HepG2 (cell line): ENCODE measurements around the gene MED13. TPM values are rescaled to one million over a fixed set of nuclear protein-coding genes. Genes with fewer than 3 reads are reported as not detected.

Experiments
- ATAC-seq: fragments of 200-7000 bp; cut with Tn5 transposase; 3 replicates; pipeline ENCODE4 v1.9.1; 2020; ENCODE audit warnings: mild to moderate bottlenecking, moderate library complexity
- BruUV-seq: library from RNA; stranded (reverse); fragments of 400-500 nt; replicated peaks from 2 replicates; lab custom pipeline; 2021; lab: Mats Ljungman, UMichigan
- CTCF ChIA-PET: fragments of 300-600 bp; formaldehyde crosslinking; extraction: SDS; loops from one replicate; lab custom pipeline; 2021; ENCODE audit warnings: low total read pairs, inconsistent platforms, low intra/inter-chr PET ratio; lab: Yijun Ruan, JAX
- POLR2A ChIA-PET: fragments of 350-600 bp; sonication (Branson Sonifier 250); formaldehyde crosslinking; loops from one replicate; lab custom pipeline; 2020; ENCODE audit warnings: antibody characterized with exemption, inconsistent platforms; lab: Yijun Ruan, JAX
- DNase-seq: peaks from one replicate; pipeline ENCODE4 v3.0.0-alpha.2; 2015; ENCODE audit warnings: low spot score
- FAIRE-seq: peaks from 3 replicates; lab custom pipeline; 2011; peaks lifted over from hg19 to GRCh38; lab: Jason Lieb, UNC
- H2AFZ ChIP-seq: one replicate; pipeline ENCODE4 v1.6.1; 2011; ENCODE audit warnings: low read length, inconsistent platforms
- H3K27ac ChIP-seq: fragments of 300-600 bp; 3 replicates; pipeline ENCODE4 v1.8.0; 2011; ENCODE audit warnings: mixed run types, mild to moderate bottlenecking, mixed read lengths, low read length, inconsistent platforms; ENCODE audit not compliant: insufficient read depth; ENCODE audit errors: extremely low read length
- H3K27me3 ChIP-seq, 2 experiments: fragments of 200-600 bp in 1 of 2; 2 replicates in 1 of 2; 3 replicates in 1 of 2; pipeline versions ENCODE4 v1.6.0 to v1.8.0; 2011; ENCODE audit warnings: low read length in 2 of 2, mild to moderate bottlenecking in 2 of 2, moderate library complexity in 2 of 2, inconsistent platforms in 1 of 2; ENCODE audit not compliant: insufficient read depth in 2 of 2, control insufficient read depth in 1 of 2
- H3K36me3 ChIP-seq, 2 experiments: fragments of 200-600 bp in 1 of 2; replicated peaks in 1 of 2; 2 replicates in 1 of 2; 3 replicates in 1 of 2; pipeline versions ENCODE4 v1.5.1 to v1.8.0; 2011; ENCODE audit warnings: low read length in 2 of 2, inconsistent platforms in 1 of 2; ENCODE audit not compliant: insufficient read depth in 2 of 2, control insufficient read depth in 1 of 2
- H3K4me1 ChIP-seq: 2 replicates; pipeline ENCODE4 v1.5.1; 2012; ENCODE audit warnings: low read length, inconsistent platforms; ENCODE audit not compliant: insufficient read depth
- H3K4me2 ChIP-seq: 2 replicates; pipeline ENCODE4 v1.6.0; 2011; ENCODE audit warnings: low read depth, low read length, inconsistent platforms
- H3K4me3 ChIP-seq, 3 experiments: fragments of 200-600 bp in 1 of 3; sonication (generic), shearing (Covaris generic) in 1 of 3; replicated peaks in 1 of 3; 2 replicates each; pipeline ENCODE4 v1.5.1; 2011 to 2016; ENCODE audit warnings: low read length in 3 of 3, inconsistent platforms in 2 of 3, low read depth in 2 of 3, mild to moderate bottlenecking in 2 of 3, control low read depth in 1 of 3, mixed read lengths in 1 of 3; ENCODE audit not compliant: insufficient read depth in 1 of 3
- H3K79me2 ChIP-seq: one replicate; pipeline ENCODE4 v1.6.1; 2011; ENCODE audit warnings: low read length, inconsistent platforms; ENCODE audit not compliant: insufficient read depth
- H3K9ac ChIP-seq: 2 replicates; pipeline ENCODE4 v1.6.0; 2011; ENCODE audit warnings: mild to moderate bottlenecking, low read depth, low read length, inconsistent platforms; ENCODE audit not compliant: insufficient read depth
- H3K9me3 ChIP-seq: 2 replicates; pipeline ENCODE4 v1.5.1; 2012; ENCODE audit warnings: mild to moderate bottlenecking, low read length
- H4K20me1 ChIP-seq: 2 replicates; pipeline ENCODE4 v1.6.0; 2011; ENCODE audit warnings: inconsistent platforms, mild to moderate bottlenecking, low read length, moderate library complexity; ENCODE audit not compliant: insufficient read depth
- ARNT2 ChIP-seq: sonication (generic); formaldehyde crosslinking; IDR thresholded peaks from 2 replicates; pipeline ENCODE4 v1.8.0; 2022; ENCODE audit warnings: mild to moderate bottlenecking, low read depth, missing genetic modification reagents, moderate library complexity
- CENPX ChIP-seq: sonication (generic); formaldehyde crosslinking; IDR thresholded peaks from 2 replicates; pipeline ENCODE4 v1.9.0; 2021; ENCODE audit warnings: mild to moderate bottlenecking, missing genetic modification reagents, moderate library complexity
- KAT7 ChIP-seq: IDR thresholded peaks from 2 replicates; pipeline ENCODE4 v1.6.1; 2018; ENCODE audit warnings: borderline replicate concordance, missing compliant biosample characterization
- KLF15 ChIP-seq: sonication (generic); formaldehyde crosslinking; IDR thresholded peaks from 2 replicates; pipeline ENCODE4 v1.8.1; 2023; ENCODE audit warnings: borderline replicate concordance, mild to moderate bottlenecking, inconsistent platforms, missing genetic modification reagents, mixed read lengths
- MTF1 ChIP-seq: sonication (generic); formaldehyde crosslinking; IDR thresholded peaks from 2 replicates; pipeline ENCODE4 v1.5.0; 2020; ENCODE audit warnings: missing genetic modification reagents
- SIX4 ChIP-seq: sonication (generic); formaldehyde crosslinking; IDR thresholded peaks from 2 replicates; pipeline ENCODE4 v1.4.0; 2020; ENCODE audit warnings: missing genetic modification reagents
- ZFP82 ChIP-seq: sonication (generic); formaldehyde crosslinking; IDR thresholded peaks from 2 replicates; pipeline ENCODE4 v1.5.1; 2020; ENCODE audit warnings: mild to moderate bottlenecking, missing genetic modification reagents, borderline replicate concordance
- ZKSCAN8 ChIP-seq: IDR thresholded peaks from 2 replicates; pipeline ENCODE4 v1.6.1; 2016; ENCODE audit warnings: borderline replicate concordance, missing genetic modification reagents, missing compliant biosample characterization
- ZNF207 ChIP-seq: fragments of 450-650 bp; IDR thresholded peaks from 2 replicates; pipeline ENCODE4 v1.6.1; 2016; ENCODE audit warnings: antibody characterized with exemption, borderline replicate concordance
- ZNF619 ChIP-seq: sonication (generic); formaldehyde crosslinking; IDR thresholded peaks from 2 replicates; pipeline ENCODE4 v1.4.0; 2020; ENCODE audit warnings: mild to moderate bottlenecking, missing genetic modification reagents
- WGBS: methylation state at CpG from one replicate; pipeline ENCODE4 v1.1.6; 2017; ENCODE audit warnings: low lambda C conversion rate; 5-methylcytosine and 5-hydroxymethylcytosine counted together
- in situ Hi-C: cut with HindIII; loops from 2 replicates; pipeline ENCODE4 v1.10.0; 2017; ENCODE audit warnings: low pct_unique_long_range_greater_than_20kb; ENCODE audit not compliant: extremely low pct_ligation_motif_present
- intact Hi-C: fragments of 100-400 bp; cut with micrococcal nuclease; formaldehyde crosslinking; loops from one replicate; pipeline ENCODE4 v1.10.0; 2022; ENCODE audit not compliant: unreplicated experiment
- polyA plus RNA-seq, 8 experiments: library from polyadenylated mRNA; depleted of rRNA in 3 of 8; stranded (reverse) in 7 of 8; unstranded in 1 of 8; fragments of >200 nt; fragmentation: Illumina TruSeq in 4 of 8; extraction: Trizol in 4 of 8; gene quantifications; 2 replicates each; pipeline versions ENCODE4 v1.2.1 to v1.2.3, GENCODE V29; 2011 to 2016; ENCODE audit warnings: low read depth in 4 of 8, missing spikeins in 1 of 8, mixed read lengths in 1 of 8; ENCODE audit not compliant: insufficient read depth in 1 of 8
- total RNA-seq, 5 experiments: library from RNA; depleted of rRNA; stranded (reverse); fragments of >200 nt; fragmentation: Illumina TruSeq; extraction: Trizol; gene quantifications; 2 replicates each; pipeline ENCODE4 v1.2.3, GENCODE V29; 2016; ENCODE audit warnings: low read depth in 1 of 5
- TF ChIP-seq, protein P1 (sequence below): sonication (generic); formaldehyde crosslinking; IDR thresholded peaks from 2 replicates; pipeline ENCODE4 v1.4.0; 2020; ENCODE audit warnings: missing genetic modification reagents, mild to moderate bottlenecking, borderline replicate concordance
- TF ChIP-seq, protein P2 (sequence below): IDR thresholded peaks from 2 replicates; pipeline ENCODE4 v1.6.1; 2016; ENCODE audit warnings: low read depth

Gene MED13
- total and polyA plus RNA-seq, 2 of the 13 experiments (the other 11 are each of a cell fraction or from before 2014, with no cell fraction given) = 27.4 to 69.1 TPM

DNA sequence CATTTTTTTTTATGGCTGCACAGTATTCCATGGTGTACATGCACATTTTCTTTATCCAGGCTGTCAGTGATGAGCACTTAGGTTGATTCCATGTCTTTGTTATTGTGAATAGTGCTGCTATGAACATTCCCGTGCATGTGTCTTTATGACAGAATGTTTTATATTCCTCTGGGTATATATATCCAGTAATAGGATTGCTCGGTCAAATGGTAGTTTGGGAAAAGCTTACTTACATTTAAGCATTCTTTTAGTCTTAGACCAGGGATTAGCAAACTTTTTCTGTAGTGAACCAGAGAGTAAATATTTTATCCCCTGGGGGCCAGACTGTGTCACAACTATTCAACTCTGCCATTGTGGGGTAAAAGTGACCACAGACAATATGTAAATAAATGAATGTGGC is 40.2 kb downstream of the MED13 start:
- CTCF ChIA-PET = no interaction called here
- Histone ChIP-seq H3K79me2 (peaks cover 19% of the 10 kb centered on the region), H2AFZ (no peak overlapping the region), H3K4me2 (no peak overlapping the region), H3K9ac (no peak overlapping the region), H4K20me1 (peaks cover 4% of the 10 kb centered on the region; the same call in 1 of the 2 replicates), H3K4me1 (no peaks in the 10 kb centered on the region), H3K4me3 (no peak overlapping the region), H3K27me3 (no peaks in the 10 kb centered on the region), H3K36me3 (peaks cover 24 to 78% of the 10 kb centered on the region in 2 experiments), H3K9me3 (no peaks in the 10 kb centered on the region), H3K27ac (no peak overlapping the region)
- intact Hi-C loops = no loop called here
- ATAC-seq (no peak), FAIRE-seq (no peak), DNase-seq (no peak)
- in situ Hi-C loops = no loop called here
- POLR2A ChIA-PET = no interaction called here
- 97% methylated on average over 2 of the region's 2 CpGs for WGBS
- no TSS peak for BruUV-seq
- TF ChIP-seq, protein P1, sequence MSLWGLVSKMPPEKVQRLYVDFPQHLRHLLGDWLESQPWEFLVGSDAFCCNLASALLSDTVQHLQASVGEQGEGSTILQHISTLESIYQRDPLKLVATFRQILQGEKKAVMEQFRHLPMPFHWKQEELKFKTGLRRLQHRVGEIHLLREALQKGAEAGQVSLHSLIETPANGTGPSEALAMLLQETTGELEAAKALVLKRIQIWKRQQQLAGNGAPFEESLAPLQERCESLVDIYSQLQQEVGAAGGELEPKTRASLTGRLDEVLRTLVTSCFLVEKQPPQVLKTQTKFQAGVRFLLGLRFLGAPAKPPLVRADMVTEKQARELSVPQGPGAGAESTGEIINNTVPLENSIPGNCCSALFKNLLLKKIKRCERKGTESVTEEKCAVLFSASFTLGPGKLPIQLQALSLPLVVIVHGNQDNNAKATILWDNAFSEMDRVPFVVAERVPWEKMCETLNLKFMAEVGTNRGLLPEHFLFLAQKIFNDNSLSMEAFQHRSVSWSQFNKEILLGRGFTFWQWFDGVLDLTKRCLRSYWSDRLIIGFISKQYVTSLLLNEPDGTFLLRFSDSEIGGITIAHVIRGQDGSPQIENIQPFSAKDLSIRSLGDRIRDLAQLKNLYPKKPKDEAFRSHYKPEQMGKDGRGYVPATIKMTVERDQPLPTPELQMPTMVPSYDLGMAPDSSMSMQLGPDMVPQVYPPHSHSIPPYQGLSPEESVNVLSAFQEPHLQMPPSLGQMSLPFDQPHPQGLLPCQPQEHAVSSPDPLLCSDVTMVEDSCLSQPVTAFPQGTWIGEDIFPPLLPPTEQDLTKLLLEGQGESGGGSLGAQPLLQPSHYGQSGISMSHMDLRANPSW (CRISPR knock-in tag) = no peak
- TF ChIP-seq CENPX (CRISPR knock-in tag) = no peak
- TF ChIP-seq MTF1 (CRISPR knock-in tag) = no peak
- no peak for TF ChIP-seq SIX4 (CRISPR knock-in tag)
- TF ChIP-seq KLF15 (CRISPR knock-in tag) = no peak
- no peak for TF ChIP-seq ARNT2 (CRISPR knock-in tag)
- TF ChIP-seq, protein P2, sequence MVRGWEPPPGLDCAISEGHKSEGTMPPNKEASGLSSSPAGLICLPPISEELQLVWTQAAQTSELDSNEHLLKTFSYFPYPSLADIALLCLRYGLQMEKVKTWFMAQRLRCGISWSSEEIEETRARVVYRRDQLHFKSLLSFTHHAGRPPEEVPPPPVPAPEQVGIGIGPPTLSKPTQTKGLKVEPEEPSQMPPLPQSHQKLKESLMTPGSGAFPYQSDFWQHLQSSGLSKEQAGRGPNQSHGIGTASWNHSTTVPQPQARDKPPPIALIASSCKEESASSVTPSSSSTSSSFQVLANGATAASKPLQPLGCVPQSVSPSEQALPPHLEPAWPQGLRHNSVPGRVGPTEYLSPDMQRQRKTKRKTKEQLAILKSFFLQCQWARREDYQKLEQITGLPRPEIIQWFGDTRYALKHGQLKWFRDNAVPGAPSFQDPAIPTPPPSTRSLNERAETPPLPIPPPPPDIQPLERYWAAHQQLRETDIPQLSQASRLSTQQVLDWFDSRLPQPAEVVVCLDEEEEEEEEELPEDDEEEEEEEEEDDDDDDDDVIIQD (CRISPR knock-in tag) = no peak
- TF ChIP-seq ZNF207 = no peak
- no peak for TF ChIP-seq ZNF619 (CRISPR knock-in tag)
- TF ChIP-seq ZFP82 = no peak
- no peak for TF ChIP-seq KAT7 (CRISPR knock-in tag)
- no peak for TF ChIP-seq ZKSCAN8 (CRISPR knock-in tag)
